GM23248 (cell line): ENCODE results near the gene NF1. TPM values are rescaled to one million over a fixed set of nuclear protein-coding genes. Genes with fewer than 3 reads are reported as not detected.

Experiments
- DNase-seq: peaks from one replicate; pipeline ENCODE4 v3.0.0-alpha.2; 2015
- H2AFZ ChIP-seq: fragments of 200-600 bp; sonication (generic); 2 replicates; pipeline ENCODE4 v1.6.1; 2016; ENCODE audit warnings: antibody characterized with exemption
- H3F3A ChIP-seq: fragments of 200-600 bp; sonication (generic); 2 replicates; pipeline ENCODE4 v1.6.1; 2016; ENCODE audit warnings: mild to moderate bottlenecking, antibody characterized with exemption, mixed run types; ENCODE audit not compliant: insufficient read depth
- H3K27ac ChIP-seq: fragments of 200-600 bp; sonication (generic); 2 replicates; pipeline ENCODE4 v1.5.1; 2016; ENCODE audit warnings: mild to moderate bottlenecking
- H3K27me3 ChIP-seq: fragments of 200-600 bp; sonication (generic); replicated peaks from 2 replicates; pipeline ENCODE4 v1.6.1; 2016; ENCODE audit warnings: mild to moderate bottlenecking; ENCODE audit not compliant: insufficient read depth
- H3K36me3 ChIP-seq: fragments of 200-600 bp; sonication (generic); 2 replicates; pipeline ENCODE4 v1.6.1; 2016; ENCODE audit warnings: low read depth, mild to moderate bottlenecking
- H3K4me1 ChIP-seq: fragments of 200-600 bp; sonication (generic); 2 replicates; pipeline ENCODE4 v1.6.1; 2016; ENCODE audit warnings: mild to moderate bottlenecking; ENCODE audit not compliant: insufficient read depth
- H3K4me2 ChIP-seq: fragments of 200-600 bp; sonication (generic); one replicate; pipeline ENCODE4 v1.6.1; 2016; ENCODE audit warnings: mild to moderate bottlenecking; ENCODE audit not compliant: unreplicated experiment
- H3K4me3 ChIP-seq: fragments of 200-600 bp; sonication (generic); 2 replicates; pipeline ENCODE4 v1.5.1; 2016; ENCODE audit warnings: mild to moderate bottlenecking
- H3K79me2 ChIP-seq: fragments of 200-600 bp; sonication (generic); 2 replicates; pipeline ENCODE4 v1.6.1; 2016; ENCODE audit warnings: mild to moderate bottlenecking; ENCODE audit not compliant: insufficient read depth
- H3K9ac ChIP-seq: fragments of 200-600 bp; sonication (generic); 2 replicates; pipeline ENCODE4 v1.6.1; 2016; ENCODE audit warnings: mild to moderate bottlenecking
- H3K9me2 ChIP-seq: fragments of 200-600 bp; sonication (generic); 2 replicates; pipeline ENCODE4 v1.6.1; 2016; ENCODE audit warnings: mixed run types, mild to moderate bottlenecking, moderate library complexity; ENCODE audit not compliant: insufficient read depth
- H3K9me3 ChIP-seq: fragments of 200-600 bp; sonication (generic); one replicate; pipeline ENCODE4 v1.6.1; 2017; ENCODE audit warnings: low read depth
- H4K20me1 ChIP-seq: fragments of 200-600 bp; sonication (generic); 2 replicates; pipeline ENCODE4 v1.6.0; 2016; ENCODE audit not compliant: insufficient read depth
- EZH2 ChIP-seq: fragments of 200-600 bp; sonication (generic); IDR thresholded peaks from 2 replicates; pipeline ENCODE4 v1.6.1; 2018; ENCODE audit warnings: antibody characterized with exemption, mild to moderate bottlenecking; ENCODE audit not compliant: insufficient read depth, poor library complexity, severe bottlenecking
- EZH2phosphoT487 ChIP-seq: fragments of 200-600 bp; sonication (generic); IDR thresholded peaks from 2 replicates; pipeline ENCODE4 v1.6.1; 2018; ENCODE audit warnings: antibody characterized with exemption, moderate library complexity, mild to moderate bottlenecking, low read depth; ENCODE audit not compliant: insufficient read depth
- WGBS, 2 experiments: methylation state at CpG; one replicate each; pipeline ENCODE4 v1.1.6; 2015 to 2017; ENCODE audit warnings: low lambda C conversion rate in 2 of 2, low coverage in 1 of 2; ENCODE audit errors: missing lambda C conversion rate in 2 of 2; 5-methylcytosine and 5-hydroxymethylcytosine counted together
- in situ Hi-C: fragments of 300-500 bp; cut with MboI; formaldehyde crosslinking; loops from 2 replicates; pipeline ENCODE4 v1.15.0; 2020
- polyA plus RNA-seq: library from polyadenylated mRNA; unstranded; fragments of >200 nt; fragmentation: Nextera tagmentation; extraction: Ambion mirVana; gene quantifications from 2 replicates; pipeline ENCODE4 v1.2.1, GENCODE V29; 2016
- total RNA-seq: library from RNA; depleted of rRNA; stranded (reverse); fragments of >200 nt; shearing (Covaris generic); gene quantifications from 2 replicates; pipeline ENCODE4 v1.2.3, GENCODE V29; 2014

The NF1 gene
- total and polyA plus RNA-seq, 2 experiments from 2014 or later: 6.1 to 24.4 TPM

DNA sequence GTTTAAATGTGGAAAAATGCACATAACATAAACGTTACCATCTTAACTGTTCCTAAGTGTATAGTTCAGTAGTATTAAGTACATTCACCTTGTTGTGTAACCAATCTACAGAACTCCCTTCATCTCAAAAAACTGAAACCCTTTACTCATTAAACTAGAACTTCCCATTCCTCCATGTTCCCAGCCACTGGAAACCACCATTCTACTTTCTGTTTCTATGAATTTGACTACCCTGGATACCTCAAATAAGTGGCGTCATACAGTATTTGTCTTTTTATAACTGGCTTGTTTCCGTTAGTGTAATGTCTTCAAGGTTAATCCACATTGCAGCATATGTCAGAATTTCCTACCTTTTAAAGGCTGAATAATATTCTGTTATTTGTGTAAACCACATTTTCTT, 38.2 kb downstream of the NF1 start:
- H3K4me1 ChIP-seq: 0 out of 2 replicates have a peak, but pooled peaks cover 6% of the 10 kb centered on the region
- H3K79me2 ChIP-seq: peaks cover 93% of the 10 kb centered on the region
- TF ChIP-seq EZH2 (no peak), EZH2phosphoT487 (no peak)
- no peaks in the 10 kb centered on the region for H3K27me3 ChIP-seq
- no peak overlapping the region for H2AFZ ChIP-seq
- no peak for DNase-seq
- no peaks in the 10 kb centered on the region for H3K9me2 ChIP-seq
- no peak overlapping the region for H3K27ac ChIP-seq
- H3F3A ChIP-seq: peaks cover 7% of the 10 kb centered on the region; the same call in 1 of the 2 replicates
- in situ Hi-C loops: no loop called here
- no peaks in the 10 kb centered on the region for H3K9me3 ChIP-seq
- H4K20me1 ChIP-seq: peaks cover 12% of the 10 kb centered on the region; the same call in 1 of the 2 replicates
- 84% methylated on average over 3 of the region's 3 CpGs for WGBS, 2 experiments
- H3K36me3 ChIP-seq: no peaks in the 10 kb centered on the region
- H3K4me2 ChIP-seq: no peak overlapping the region
- H3K9ac ChIP-seq: no peak overlapping the region
- no peak overlapping the region for H3K4me3 ChIP-seq

DNA sequence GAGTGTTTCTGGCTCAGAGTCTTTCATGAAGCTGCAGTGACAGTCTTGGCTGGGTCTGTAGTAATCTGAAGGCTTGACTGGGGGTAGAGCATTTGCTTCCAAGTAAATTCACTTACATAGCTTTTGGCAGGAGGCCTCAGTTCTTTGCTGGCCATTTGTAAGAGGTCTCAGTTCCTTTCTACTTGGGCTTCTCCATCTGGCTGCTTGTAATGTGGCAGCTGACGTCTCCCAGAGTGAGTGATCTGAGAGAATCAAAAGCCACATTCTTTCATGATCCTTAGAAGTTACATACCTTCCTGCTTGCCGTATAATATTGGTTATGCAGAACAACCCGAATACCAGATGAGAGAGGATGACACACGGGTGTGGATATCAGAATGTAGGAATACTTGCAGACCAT, 39.8 kb downstream of the NF1 start:
- Histone ChIP-seq H3K9ac (no peak overlapping the region), H3K4me3 (no peak overlapping the region), H3K79me2 (peaks cover 93% of the 10 kb centered on the region), H2AFZ (no peak overlapping the region), H3K9me3 (no peaks in the 10 kb centered on the region), H3K9me2 (no peaks in the 10 kb centered on the region), H3K4me2 (no peak overlapping the region), H4K20me1 (peaks cover 12% of the 10 kb centered on the region; the same call in 1 of the 2 replicates), H3K27ac (no peak overlapping the region), H3K27me3 (no peaks in the 10 kb centered on the region), H3K4me1 (0 out of 2 replicates have a peak, but pooled peaks cover 6% of the 10 kb centered on the region), H3F3A (peaks cover 7% of the 10 kb centered on the region; the same call in 1 of the 2 replicates), H3K36me3 (no peaks in the 10 kb centered on the region)
- in situ Hi-C loops: no loop called here
- DNase-seq: no peak
- TF ChIP-seq EZH2 (no peak), EZH2phosphoT487 (no peak)
- 28 to 30% methylated on average over 4 of the region's 4 CpGs for WGBS, 2 experiments

DNA sequence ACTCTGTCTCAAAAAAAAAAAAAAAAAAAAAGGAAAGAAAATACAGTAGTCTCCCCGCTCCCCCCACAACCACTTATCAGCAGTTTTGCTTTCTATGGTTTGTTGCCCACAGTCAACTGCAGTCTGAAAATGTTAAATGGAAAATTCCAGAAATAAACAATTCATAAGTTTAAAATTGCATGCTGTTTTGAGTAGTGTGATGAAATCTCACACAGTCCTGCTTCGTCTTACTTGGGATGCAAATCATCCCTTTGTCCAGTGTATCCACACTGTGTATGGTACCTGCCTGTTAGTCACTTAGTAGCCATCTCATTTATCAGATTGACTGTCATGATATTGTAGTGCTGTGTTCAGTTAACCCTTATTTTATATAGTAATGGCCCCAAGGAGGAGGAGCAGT, 41.5 kb downstream of the NF1 start:
- H3K36me3 ChIP-seq: no peaks in the 10 kb centered on the region
- peak; percentile 62 for DNase-seq
- peaks cover 12% of the 10 kb centered on the region; the same call in 1 of the 2 replicates for H4K20me1 ChIP-seq
- WGBS, 2 experiments: 53 to 55% methylated on average over 2 of the region's 2 CpGs
- peaks cover 7% of the 10 kb centered on the region; the same call in 1 of the 2 replicates for H3F3A ChIP-seq
- no peaks in the 10 kb centered on the region for H3K9me3 ChIP-seq
- H3K79me2 ChIP-seq: peaks cover 93% of the 10 kb centered on the region
- no peaks in the 10 kb centered on the region for H3K27me3 ChIP-seq
- H3K4me2 ChIP-seq: no peak overlapping the region
- in situ Hi-C loops: no loop called here
- no peak overlapping the region for H2AFZ ChIP-seq
- no peak overlapping the region for H3K27ac ChIP-seq
- no peaks in the 10 kb centered on the region for H3K9me2 ChIP-seq
- TF ChIP-seq EZH2phosphoT487 (no peak), EZH2 (no peak)
- H3K4me3 ChIP-seq: no peak overlapping the region
- H3K4me1 ChIP-seq: 0 out of 2 replicates have a peak, but pooled peaks cover 6% of the 10 kb centered on the region
- no peak overlapping the region for H3K9ac ChIP-seq

DNA sequence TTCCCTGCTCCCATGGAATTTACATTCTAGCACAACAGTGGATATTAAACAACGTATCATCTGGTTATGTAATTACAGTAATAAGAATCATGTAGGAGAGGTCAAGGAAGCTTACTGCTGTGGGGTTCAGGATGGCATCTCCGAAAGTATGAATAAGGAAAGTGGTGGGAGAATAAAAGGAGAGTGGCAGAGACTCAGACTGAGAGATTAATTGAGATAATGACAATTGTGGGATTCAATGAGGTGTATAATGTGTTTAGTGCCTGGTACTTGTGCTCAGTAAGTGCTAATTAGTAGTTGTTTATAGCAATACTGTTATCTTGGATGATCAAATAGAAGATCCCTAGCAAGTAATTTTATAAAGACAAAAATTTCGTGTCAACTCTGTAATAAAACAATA, 45.3 kb downstream of the NF1 start:
- H3K27ac ChIP-seq: no peak overlapping the region
- peaks cover 93% of the 10 kb centered on the region for H3K79me2 ChIP-seq
- DNase-seq: no peak
- H3K4me2 ChIP-seq: no peak overlapping the region
- in situ Hi-C loops: no loop called here
- no peak overlapping the region for H2AFZ ChIP-seq
- TF ChIP-seq EZH2 (no peak), EZH2phosphoT487 (no peak)
- H3K4me3 ChIP-seq: no peak overlapping the region
- H3K9me2 ChIP-seq: no peaks in the 10 kb centered on the region
- WGBS, 2 experiments: 72 to 74% methylated on average over 3 of the region's 3 CpGs
- 0 out of 2 replicates have a peak, but pooled peaks cover 6% of the 10 kb centered on the region for H3K4me1 ChIP-seq
- H3F3A ChIP-seq: peaks cover 7% of the 10 kb centered on the region; the same call in 1 of the 2 replicates
- no peak overlapping the region for H3K9ac ChIP-seq
- H4K20me1 ChIP-seq: 0 out of 2 replicates have a peak, but pooled peaks cover 3% of the 10 kb centered on the region
- no peaks in the 10 kb centered on the region for H3K9me3 ChIP-seq
- no peaks in the 10 kb centered on the region for H3K27me3 ChIP-seq
- H3K36me3 ChIP-seq: no peaks in the 10 kb centered on the region
